GM18858 (cell line): ENCODE data around the gene MRPL36.
"Not testable (repeated sequence)": the region's sequence is repeated elsewhere in the genome, so short reads cannot be mapped to it uniquely, and the experiment has no call there.

ENCODE experiments used
- ATAC-seq: cut with Tn5 transposase; IDR thresholded peaks from one replicate; pipeline ENCODE4 v1.9.1; 2021; ENCODE audit not compliant: unreplicated experiment

Gene MRPL36

GRCh38 chr5:1832511-1833250 lies 33.0 kb upstream of the MRPL36 start:
- ATAC-seq: no peak

DNA sequence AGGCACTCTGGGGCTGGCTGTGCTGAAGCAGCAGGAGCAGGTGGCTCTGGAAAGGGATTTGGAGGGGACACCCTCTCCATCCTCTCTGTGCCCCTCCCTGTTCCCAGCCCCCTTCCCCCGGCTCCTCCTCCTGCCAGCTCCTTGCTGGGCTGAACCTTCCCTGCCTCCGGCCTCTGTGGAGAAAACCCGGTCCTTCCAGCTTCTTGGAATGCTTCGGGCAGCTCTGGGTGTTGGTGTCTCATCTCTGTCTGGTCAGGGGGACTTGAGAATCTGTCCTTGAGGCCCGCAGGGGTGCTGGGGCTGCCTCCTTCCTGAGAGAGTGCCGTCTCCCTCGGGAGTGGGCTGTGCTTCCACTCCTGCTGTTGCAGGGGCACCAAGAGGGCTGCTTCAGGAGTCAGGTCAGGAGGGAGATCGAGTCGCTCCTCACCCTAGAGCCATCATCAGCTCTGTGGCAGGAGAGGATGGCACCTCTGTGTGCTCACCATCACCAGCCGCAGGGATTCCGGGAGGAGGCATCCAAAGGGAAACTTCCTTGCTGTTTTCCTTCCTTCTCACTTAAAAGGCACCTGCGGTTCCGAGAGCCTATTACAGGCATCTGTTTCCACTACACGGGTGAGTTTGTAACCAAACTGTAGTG lies 32.2 kb upstream of the MRPL36 start:
- no peak for ATAC-seq

DNA sequence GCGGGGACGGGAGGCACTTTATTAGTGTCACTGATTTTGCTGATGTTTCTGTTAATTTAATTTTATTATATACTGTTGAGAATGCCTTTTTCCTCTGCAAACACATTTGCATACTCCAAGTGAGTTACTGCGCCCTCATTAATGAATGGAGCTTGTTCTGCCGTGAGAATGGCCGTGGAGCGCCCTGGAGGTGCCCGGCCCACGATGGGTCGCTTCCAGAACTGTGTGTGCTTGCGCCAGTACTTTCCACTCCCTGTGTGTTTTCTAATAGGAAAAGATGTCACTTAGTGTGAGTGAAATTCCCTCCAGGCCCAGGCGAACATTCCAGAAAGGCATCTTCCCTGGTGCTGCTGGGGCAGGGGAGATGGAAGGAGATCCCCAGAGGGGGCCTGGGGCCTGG lies 31.6 kb upstream of the MRPL36 start:
- no peak for ATAC-seq

DNA sequence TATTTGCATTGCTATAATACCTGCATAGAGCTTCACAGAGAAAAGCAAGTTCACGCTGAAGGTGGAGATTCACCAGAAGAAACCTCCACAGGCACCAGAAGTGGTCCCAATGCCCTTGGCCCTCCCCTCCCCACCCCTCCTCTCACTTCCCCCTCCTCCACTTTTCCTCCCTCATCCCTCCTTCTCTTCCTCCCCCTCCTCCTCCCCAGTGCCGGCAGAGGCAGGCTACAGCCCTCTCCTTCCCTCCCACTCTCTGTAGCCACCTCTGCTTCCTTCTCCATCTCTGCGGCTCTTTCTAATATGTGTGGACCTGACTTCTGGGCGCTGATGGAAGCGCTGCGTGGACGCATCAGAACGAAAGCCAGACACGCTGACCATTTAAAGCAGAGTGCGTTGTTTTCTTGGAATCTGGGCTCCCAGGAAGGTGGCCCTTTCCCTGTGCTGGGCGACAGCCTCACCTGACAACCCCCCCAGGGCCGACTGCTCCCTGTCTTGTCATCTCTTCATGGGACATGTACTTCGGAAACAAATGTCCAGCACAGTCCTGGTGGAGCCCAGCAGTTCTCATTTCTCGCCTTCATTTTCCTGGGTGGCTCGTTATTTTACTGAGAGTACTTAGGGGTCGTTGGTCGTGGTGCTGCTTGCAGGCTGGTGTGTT lies 31.1 kb upstream of the MRPL36 start:
- ATAC-seq: no peak

DNA sequence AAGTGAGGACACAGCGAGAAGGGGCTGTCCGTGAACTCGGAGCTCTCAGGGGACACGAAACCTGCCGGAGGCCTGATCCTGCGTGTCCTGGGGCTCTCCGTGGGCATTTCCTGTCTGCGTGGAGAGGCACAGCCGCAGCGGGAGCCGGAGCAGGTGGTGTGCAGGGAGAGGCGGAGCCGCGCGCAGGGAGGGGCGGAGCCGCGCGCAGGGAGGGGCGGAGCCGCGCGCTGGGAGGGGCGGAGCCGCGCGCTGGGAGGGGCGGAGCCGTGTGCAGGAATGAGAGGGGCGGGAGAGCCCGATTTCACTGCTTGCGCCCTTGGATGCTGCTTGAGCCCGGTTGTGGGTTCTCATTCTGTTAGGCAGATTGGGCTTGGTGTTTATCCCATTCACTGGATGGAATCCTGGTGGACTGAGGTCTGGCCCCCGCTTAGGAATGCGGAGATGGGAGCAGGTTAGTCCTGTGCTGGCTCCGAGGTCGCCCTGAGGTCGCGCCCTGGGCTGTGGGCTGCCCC lies 28.3 kb upstream of the MRPL36 start:
- ATAC-seq: no peak

GRCh38 chr5:1827025-1827885 lies 27.6 kb upstream of the MRPL36 start:
- no peak for ATAC-seq

DNA sequence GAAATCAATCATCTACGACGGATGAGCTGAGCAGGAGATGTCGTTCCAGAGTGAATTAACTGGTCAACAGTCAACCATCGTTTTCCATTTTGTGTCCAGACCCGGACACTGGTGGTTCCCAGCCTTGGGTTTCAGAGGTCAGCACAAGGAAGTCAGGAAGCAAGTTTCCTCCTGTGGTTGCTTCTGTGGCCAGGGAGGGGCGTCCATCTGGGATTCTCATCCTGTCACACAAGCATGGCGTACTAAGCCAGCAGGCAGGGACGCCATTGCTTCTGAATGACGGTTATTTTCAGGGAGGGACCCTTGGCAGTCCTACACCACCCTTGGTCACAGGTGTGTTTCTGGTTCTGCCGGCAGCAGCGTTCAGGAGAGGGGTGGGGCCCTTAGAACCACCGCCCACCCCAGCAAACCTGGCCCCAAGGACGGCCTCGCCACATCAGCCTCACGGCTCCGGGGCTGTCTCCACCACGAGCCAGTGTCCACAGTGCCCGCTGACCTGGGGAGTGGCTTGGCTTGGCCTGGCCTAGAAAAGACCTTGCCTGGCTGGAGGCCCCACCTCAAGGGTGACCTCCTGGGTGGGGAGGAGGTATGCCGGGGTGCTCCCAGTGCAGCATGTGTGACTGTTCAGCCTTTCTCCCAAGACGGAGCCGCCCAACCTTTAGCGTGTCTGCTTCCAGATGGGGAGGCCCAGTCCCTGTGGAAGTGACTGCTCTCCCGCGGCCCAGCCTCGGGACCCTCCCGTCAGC lies 26.8 kb upstream of the MRPL36 start:
- ATAC-seq: no peak

DNA sequence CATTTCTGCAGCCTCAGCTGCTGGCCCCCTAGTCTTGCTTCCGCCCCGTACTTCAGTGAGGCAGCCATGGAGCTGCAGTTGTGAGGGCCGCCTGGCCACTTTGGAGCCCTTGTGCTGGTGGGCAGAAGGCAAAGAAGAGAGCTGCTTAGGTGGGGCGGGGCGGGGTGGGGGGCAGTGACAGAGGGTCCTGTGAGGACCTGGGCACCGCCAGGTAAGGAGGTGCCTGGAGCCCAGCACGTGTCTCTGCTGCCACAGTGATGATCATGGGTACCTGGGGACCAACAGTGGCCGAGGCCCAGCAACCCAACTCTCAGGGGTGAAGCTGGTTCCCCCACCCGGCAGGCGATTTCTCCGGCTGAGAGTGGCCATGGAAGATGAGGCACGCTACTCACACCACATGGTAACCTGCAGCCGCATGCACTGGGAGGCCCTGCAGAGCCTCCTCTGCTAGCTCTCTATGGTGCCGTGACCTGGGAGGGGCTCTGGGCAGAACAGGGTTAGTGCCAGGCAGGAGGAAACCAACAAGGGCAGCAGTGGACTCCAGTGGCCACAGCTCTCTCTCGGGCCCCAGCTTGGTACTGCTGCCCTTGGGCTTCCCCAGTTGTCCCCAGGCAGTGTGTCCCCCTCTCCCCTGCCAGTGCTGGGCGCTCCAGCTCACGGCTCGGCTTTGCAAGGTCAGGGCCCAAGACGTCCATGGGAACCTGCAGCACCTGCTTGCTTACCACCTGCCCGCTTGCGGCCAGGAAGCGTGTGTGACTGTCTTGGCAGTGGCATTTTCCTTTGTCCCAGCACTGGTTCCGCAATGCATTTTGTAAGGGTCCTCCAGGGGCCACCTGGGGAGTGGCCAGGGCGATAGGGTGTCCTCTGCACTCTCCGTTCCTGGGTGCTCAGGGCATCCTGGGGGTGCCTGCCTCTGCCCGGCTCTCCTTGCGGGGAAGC lies 25.5 kb upstream of the MRPL36 start:
- no peak for ATAC-seq

DNA sequence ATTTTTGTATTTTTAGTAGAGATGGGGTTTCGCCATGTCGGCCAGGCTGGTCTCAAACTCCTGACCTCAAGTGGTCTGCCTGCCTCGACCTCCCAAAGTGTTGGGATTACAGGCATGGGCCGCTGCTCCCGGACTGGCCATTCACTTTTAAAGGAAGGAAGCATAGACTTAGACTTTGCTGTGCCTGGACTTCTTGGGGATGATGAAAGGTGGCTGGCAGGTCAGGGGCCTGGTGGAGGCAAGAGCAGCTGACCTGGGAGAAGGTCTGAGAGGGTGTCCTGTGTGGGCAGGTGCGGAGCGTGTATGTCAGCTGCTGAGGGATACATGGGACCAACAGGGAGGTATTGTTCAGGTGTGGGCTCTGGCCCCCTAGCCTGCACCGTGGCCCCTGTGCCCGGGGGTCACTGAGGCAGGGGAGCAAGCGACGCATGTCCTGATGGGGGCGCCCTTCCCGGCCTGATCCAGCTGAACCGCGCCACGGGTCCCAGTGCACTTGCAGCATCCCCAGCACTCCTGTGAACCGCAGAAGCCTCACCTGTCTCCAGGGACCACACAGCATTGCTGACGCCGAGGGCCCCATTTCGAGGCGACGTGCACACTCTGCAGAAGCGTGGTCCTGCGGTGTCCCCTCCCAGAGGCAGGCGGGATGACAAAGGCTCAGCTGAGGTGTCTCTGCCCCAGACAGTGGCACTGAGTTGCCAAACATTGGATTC lies 24.6 kb upstream of the MRPL36 start:
- ATAC-seq: no peak

DNA sequence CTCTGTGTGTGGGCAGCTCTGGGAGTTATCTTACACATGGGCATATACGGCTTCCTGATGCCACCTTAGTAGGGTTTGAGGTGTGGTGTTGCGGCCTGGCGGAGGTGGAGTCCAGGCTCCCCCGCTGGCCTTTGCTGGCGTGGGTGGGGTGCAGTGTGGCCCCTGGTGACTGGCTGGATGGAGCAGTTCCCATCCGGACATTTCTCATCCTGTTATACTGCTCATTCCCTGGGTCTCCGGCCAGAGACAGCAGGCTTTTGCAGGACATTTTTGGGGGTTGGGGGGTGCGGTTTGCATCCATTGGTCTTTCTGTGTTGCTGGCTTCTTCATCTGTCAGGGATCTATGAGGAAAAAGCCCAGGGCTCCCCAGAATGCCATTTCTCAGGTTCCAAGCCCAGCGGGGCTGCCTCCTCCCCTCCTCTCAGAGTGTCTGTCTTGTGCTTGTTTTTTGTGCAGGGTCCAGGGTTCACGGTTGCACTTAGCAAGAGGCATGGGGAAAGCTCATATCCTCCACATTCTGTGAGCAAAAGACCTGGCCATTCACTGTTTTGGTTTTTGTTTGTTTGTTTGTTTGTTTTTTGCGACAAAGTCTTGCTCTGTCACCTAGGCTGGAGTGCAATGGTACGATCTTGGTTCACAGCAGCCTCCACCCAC lies 23.9 kb upstream of the MRPL36 start:
- no peak for ATAC-seq

DNA sequence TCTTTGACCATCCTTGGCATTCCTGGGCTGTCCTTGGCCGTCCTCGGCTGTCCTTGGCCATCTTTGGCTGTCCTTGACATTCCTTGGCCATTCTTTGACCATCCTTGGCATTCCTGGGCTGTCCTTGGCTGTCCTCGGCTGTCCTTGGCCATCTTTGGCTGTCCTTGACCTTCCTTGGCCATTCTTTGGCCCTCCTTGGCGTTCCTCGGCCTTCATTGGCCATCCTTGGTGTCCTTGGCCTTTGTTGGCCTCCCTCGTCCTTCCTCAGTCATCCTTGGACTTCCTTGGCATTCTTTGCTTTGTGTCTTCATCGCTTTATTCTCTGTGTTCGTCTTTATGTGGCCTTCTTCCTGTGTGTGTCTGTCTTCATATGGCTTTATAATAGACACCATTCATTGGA lies 22.2 kb upstream of the MRPL36 start:
- no peak for ATAC-seq

- ATAC-seq: no peak
Observed at GRCh38 chr5:1820926-1821325, 21.3 kb upstream of the MRPL36 start.

DNA sequence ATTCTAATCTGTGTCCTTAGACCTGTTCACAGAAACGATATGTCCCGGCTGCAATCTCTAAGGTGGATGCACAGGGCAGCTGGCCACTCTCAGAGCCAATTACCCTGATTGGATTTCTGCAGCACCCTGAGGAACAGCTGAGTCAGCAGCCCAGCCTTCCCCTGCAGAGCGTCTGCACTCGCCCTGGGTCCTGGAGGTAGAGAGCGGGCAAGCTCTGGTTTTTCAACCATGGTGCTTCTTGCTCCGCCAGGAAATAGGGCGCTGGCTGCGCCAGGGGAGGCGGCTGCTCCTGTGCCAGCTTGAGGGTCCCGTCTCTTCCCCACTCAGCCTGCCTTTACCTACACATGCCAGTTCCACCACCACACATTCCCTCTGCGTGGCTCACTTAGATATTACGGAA lies 20.7 kb upstream of the MRPL36 start:
- no peak for ATAC-seq

GRCh38 chr5:1819458-1819857 lies 19.8 kb upstream of the MRPL36 start:
- no peak for ATAC-seq

DNA sequence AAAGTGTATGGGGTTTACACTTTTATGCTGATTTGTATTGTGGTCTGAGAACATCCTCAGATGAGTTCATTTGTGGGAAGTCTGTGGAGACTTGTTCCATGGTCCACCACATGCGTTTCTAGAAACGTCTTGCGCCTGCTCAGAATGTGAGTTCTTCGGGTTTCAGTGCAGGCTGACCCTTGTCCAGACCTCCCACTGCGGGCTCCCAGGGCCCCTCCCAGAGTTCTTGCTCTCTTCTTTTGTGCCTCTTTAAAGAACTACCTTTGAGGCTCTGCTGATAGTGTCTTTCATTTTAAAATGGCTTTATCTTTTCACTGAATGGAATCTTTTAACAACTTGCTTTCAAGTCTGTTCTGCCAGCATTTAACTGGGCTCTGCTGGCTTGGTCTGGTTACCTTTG lies 19.1 kb upstream of the MRPL36 start:
- ATAC-seq: no peak

- no peak for ATAC-seq
Observed at GRCh38 chr5:1817261-1818043, 17.8 kb upstream of the MRPL36 start.

- ATAC-seq: not testable (repeated sequence)
Observed at GRCh38 chr5:1816495-1817089, 17.0 kb upstream of the MRPL36 start.
